ENCODE results near the gene TAF1. TPM values are rescaled to one million over a fixed set of nuclear protein-coding genes. Genes with fewer than 3 reads are reported as not detected.

The TAF1 gene
- total and polyA plus RNA-seq, 2 of the 8 experiments (the other 6 are each of a cell fraction or from before 2014, with no cell fraction given): 6.3 to 30.2 TPM

DNA sequence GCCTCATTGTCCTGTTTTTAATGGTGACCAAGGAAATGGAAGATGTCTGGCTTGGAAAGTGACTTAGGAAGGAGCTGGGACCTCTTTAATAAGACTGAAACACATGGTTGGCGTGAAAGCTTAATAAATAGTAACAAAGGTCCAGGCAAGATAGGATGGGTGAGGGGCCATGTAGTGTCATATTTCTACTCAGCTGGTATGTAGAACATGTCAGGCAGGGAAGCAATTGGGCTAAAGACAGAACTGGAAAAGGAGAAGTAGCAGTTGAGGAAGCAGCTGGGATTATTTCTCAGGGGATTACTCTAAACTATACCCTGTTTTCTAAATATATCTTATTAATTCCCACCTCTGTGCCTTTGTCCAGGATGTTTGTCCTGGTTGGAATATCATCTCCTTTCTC is 46.0 kb upstream of the TAF1 start (continued):
- TF ChIP-seq CEBPB (IDR thresholded peaks at IDR 0.05; ENCODE audit: low read depth, low read length) (no peak), EP300 (IDR thresholded peaks at IDR 0.05; ENCODE audit: borderline replicate concordance in 1 of 2, low read depth in 2 of 2, low read length in 2 of 2) (no peak), EZH2 (IDR thresholded peaks at IDR 0.05; ENCODE audit: low read depth, low read length, severe bottlenecking) (no peak)

All from H1 (cell line).